ENCODE data around the gene PAPPA2. TPM values are rescaled to one million over a fixed set of nuclear protein-coding genes. Genes with fewer than 3 reads are reported as not detected.

The PAPPA2 gene
- total RNA-seq, 4 donors from 2014 or later: under 0.01 to 3.1 (median 0.45) TPM

GRCh38 chr1:176783309-176783708, 320.3 kb downstream of the PAPPA2 start:
- WGBS: 71% methylated on average over 5 of the region's 5 CpGs
- no peaks in the 10 kb centered on the region for H3K36me3 ChIP-seq
- H3K4me1 ChIP-seq: peaks cover 0 to 6% (median 0%) of the 10 kb centered on the region in 4 donors
- H3K9me3 ChIP-seq: no peaks in the 10 kb centered on the region
- no peaks in the 10 kb centered on the region for H3K27me3 ChIP-seq
- H3K4me3 ChIP-seq: no peak overlapping the region
- intact Hi-C loops (cut with DNase I): no loop called here
- DNase-seq (ENCODE audit: extremely low spot score): no peak
- H3K27ac ChIP-seq (replicated peaks in 1 of 4): no peak overlapping the region
- TF ChIP-seq CTCF (IDR thresholded peaks at IDR 0.05) (no peak), EP300 (IDR thresholded peaks at IDR 0.05) (no peak), POLR2AphosphoS5 (IDR thresholded peaks at IDR 0.05) (no peak), POLR2A (IDR thresholded peaks at IDR 0.05; ENCODE audit: low read depth) (no peak)

DNA sequence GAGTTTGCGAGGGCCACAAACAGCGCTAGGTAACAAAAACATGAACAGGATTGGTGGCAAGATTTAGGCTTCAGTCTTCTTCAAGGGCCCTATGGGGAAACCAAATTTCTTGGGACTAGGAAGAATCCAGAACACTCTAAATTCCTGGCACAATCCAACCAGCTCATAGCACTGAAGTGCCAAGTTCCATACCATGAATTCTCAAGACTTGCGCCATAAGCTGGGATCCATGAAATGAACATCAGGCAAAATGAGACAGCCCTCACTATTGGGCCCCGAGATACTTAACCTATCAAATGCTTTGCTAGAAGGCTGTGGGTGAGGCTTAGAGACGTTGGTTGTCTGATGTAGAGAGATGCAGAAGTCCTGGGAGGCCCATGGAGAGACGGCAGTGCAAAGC, 322.1 kb downstream of the PAPPA2 start:
- 82% methylated on average over 6 of the region's 6 CpGs for WGBS
- Histone ChIP-seq H3K4me1 (peaks cover 0 to 6% (median 0%) of the 10 kb centered on the region in 4 donors), H3K36me3 (no peaks in the 10 kb centered on the region), H3K27ac (replicated peaks in 1 of 4) (no peak overlapping the region), H3K9me3 (no peaks in the 10 kb centered on the region), H3K4me3 (no peak overlapping the region), H3K27me3 (no peaks in the 10 kb centered on the region)
- no peak for DNase-seq (ENCODE audit: extremely low spot score)
- intact Hi-C loops (cut with DNase I): no loop called here
- no peak for TF ChIP-seq POLR2A (IDR thresholded peaks at IDR 0.05; ENCODE audit: low read depth)
- TF ChIP-seq CTCF (IDR thresholded peaks at IDR 0.05): no peak

DNA sequence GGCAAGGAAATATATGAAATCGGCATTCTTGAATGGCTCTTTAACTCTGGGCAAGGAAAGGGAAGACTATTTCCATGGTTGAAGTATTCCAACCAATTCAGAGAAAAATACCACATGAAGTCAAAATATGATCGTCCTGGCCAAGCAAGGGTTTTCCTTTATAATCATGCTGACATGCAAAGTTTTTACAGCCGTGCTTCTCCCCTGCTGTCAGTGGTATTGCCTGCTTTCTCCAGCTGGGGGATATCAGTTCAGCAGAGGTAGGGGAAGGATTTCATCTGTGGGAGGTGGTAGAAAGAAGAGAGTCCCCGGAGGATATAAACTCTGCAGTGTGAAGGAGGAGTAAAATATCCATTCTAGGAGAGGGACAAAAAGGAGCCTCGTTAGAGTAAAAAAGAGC, 322.8 kb downstream of the PAPPA2 start:
- DNase-seq (ENCODE audit: extremely low spot score): no peak
- WGBS: 39% methylated on average over 5 of the region's 5 CpGs
- H3K27me3 ChIP-seq: no peaks in the 10 kb centered on the region
- peaks cover 0 to 6% (median 0%) of the 10 kb centered on the region in 4 donors for H3K4me1 ChIP-seq
- intact Hi-C loops (cut with DNase I): no loop called here
- no peak overlapping the region for H3K4me3 ChIP-seq
- TF ChIP-seq CTCF (IDR thresholded peaks at IDR 0.05) (no peak), POLR2A (IDR thresholded peaks at IDR 0.05; ENCODE audit: low read depth) (no peak), POLR2AphosphoS5 (IDR thresholded peaks at IDR 0.05) (no peak), EP300 (IDR thresholded peaks at IDR 0.05) (no peak)
- H3K27ac ChIP-seq (replicated peaks in 1 of 4): no peak overlapping the region
- no peaks in the 10 kb centered on the region for H3K36me3 ChIP-seq
- no peaks in the 10 kb centered on the region for H3K9me3 ChIP-seq

DNA sequence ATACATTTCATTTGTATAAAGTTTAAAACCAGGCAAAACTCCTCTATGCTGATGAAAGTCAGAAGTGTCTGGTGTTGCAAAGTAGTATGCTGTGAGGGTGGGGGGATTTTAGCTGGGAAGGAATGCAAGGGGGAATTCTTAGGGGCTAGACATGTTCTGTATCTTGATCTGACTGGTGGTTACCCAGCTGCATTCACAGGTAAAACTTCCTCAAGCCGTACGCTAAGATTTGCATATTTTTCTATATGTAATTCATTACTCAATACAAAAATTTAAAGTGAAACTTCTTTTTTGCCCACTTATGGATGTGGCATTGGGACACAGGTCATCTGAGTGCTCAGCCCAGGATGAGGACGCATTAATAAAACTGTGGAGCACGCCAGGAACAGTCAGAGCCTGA, 323.3 kb downstream of the PAPPA2 start:
- intact Hi-C loops (cut with DNase I): no loop called here
- Histone ChIP-seq H3K36me3 (no peaks in the 10 kb centered on the region), H3K27me3 (no peaks in the 10 kb centered on the region), H3K27ac (replicated peaks in 1 of 4) (no peak overlapping the region), H3K9me3 (no peaks in the 10 kb centered on the region), H3K4me1 (peaks cover 0 to 6% (median 0%) of the 10 kb centered on the region in 4 donors), H3K4me3 (no peak overlapping the region)
- WGBS: 34% methylated on average over 4 of the region's 4 CpGs
- no peak for TF ChIP-seq POLR2AphosphoS5 (IDR thresholded peaks at IDR 0.05)
- TF ChIP-seq EP300 (IDR thresholded peaks at IDR 0.05): no peak
- TF ChIP-seq POLR2A (IDR thresholded peaks at IDR 0.05; ENCODE audit: low read depth): no peak
- no peak for TF ChIP-seq CTCF (IDR thresholded peaks at IDR 0.05)
- DNase-seq (ENCODE audit: extremely low spot score): no peak

DNA sequence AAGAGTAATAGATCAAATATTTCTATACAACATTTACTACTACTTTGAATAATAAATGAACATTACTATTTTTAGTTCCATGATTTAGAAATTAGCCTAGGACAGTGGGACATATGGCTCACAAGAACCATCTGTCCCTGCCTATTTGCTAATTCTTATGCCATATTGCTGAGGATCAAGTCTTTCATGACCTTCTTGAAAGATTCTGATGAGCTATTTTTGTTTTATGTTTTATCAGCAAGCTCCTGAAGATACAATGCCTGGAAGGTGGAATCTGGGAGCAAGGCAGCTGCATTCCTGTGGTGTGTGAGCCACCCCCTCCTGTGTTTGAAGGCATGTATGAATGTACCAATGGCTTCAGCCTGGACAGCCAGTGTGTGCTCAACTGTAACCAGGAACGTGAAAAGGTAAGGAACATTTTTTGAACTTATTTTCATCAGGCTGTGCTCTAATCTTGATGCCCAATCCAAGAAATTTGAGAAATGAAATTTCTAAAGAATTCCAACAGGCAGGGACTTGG, 326.7 kb downstream of the PAPPA2 start:
- H3K36me3 ChIP-seq: no peaks in the 10 kb centered on the region
- 56% methylated on average over 1 of the region's 1 CpG for WGBS
- H3K4me3 ChIP-seq: no peak overlapping the region
- H3K27ac ChIP-seq (replicated peaks in 1 of 4): no peak overlapping the region
- H3K9me3 ChIP-seq: no peaks in the 10 kb centered on the region
- intact Hi-C loops (cut with DNase I): no loop called here
- no peaks in the 10 kb centered on the region for H3K27me3 ChIP-seq
- TF ChIP-seq CTCF (IDR thresholded peaks at IDR 0.05) (no peak), EP300 (IDR thresholded peaks at IDR 0.05) (no peak), POLR2AphosphoS5 (IDR thresholded peaks at IDR 0.05) (no peak), POLR2A (IDR thresholded peaks at IDR 0.05; ENCODE audit: low read depth) (no peak)
- no peak for DNase-seq (ENCODE audit: extremely low spot score)
- H3K4me1 ChIP-seq: peaks cover 0 to 6% (median 0%) of the 10 kb centered on the region in 4 donors

All from esophagus muscularis mucosa (tissue), 4 donors.